IMR-90 (cell line): ENCODE results near the gene ERP29. TPM values are rescaled to one million over a fixed set of nuclear protein-coding genes. Genes with fewer than 3 reads are reported as not detected.

Experiments
- ATAC-seq: fragments of 200-7000 bp; cut with Tn5 transposase; 2 replicates; pipeline ENCODE4 v1.9.1; 2020; ENCODE audit warnings: low read depth, mild to moderate bottlenecking, moderate library complexity
- Bru-seq: library from RNA; stranded (reverse); fragments of 400-500 nt; gene quantifications from one replicate; lab custom pipeline; 2021; lab: Mats Ljungman, UMichigan
- BruChase-seq, 2 experiments: library from RNA; stranded (reverse); fragments of 400-500 nt; gene quantifications; one replicate each; lab custom pipeline; 2021; lab: Mats Ljungman, UMichigan
- BruUV-seq: library from RNA; stranded (reverse); fragments of 400-500 nt; replicated peaks from 2 replicates; lab custom pipeline; 2021; lab: Mats Ljungman, UMichigan
- CTCF ChIA-PET: fragments of 300-600 bp; formaldehyde crosslinking; extraction: SDS; loops from one replicate; lab custom pipeline; 2021; ENCODE audit warnings: antibody characterized with exemption; lab: Yijun Ruan, JAX
- POLR2A ChIA-PET: fragments of 300-600 bp; sonication (Branson Sonifier 250); formaldehyde crosslinking; loops from one replicate; lab custom pipeline; 2022; ENCODE audit warnings: antibody characterized with exemption; ENCODE audit not compliant: unreplicated experiment; lab: Charles Lee
- DNase-seq: peaks from one replicate; pipeline ENCODE4 v3.0.0; 2013
- H2AFZ ChIP-seq: replicated peaks from 2 replicates; pipeline ENCODE3; 2013; ENCODE audit warnings: low read length, mild to moderate bottlenecking; ENCODE audit not compliant: poor library complexity
- H2AK5ac ChIP-seq: 2 replicates; pipeline ENCODE4 v1.6.1; 2013; ENCODE audit warnings: low read depth, low read length, inconsistent platforms
- H2AK9ac ChIP-seq: replicated peaks from 2 replicates; pipeline ENCODE3; 2013; ENCODE audit warnings: mild to moderate bottlenecking, low read depth, low read length, moderate library complexity; ENCODE audit not compliant: poor library complexity
- H2BK120ac ChIP-seq: 2 replicates; pipeline ENCODE4 v1.6.1; 2013; ENCODE audit warnings: low read depth, low read length, inconsistent platforms
- H2BK15ac ChIP-seq: 3 replicates; pipeline ENCODE4 v1.6.1; 2013; ENCODE audit warnings: low read depth, low read length, inconsistent platforms
- H2BK20ac ChIP-seq: 2 replicates; pipeline ENCODE4 v1.6.1; 2013; ENCODE audit warnings: low read depth, mild to moderate bottlenecking, inconsistent platforms, low read length, moderate library complexity
- H2BK5ac ChIP-seq: 2 replicates; pipeline ENCODE4 v1.6.1; 2013; ENCODE audit warnings: mild to moderate bottlenecking, low read depth, low read length, inconsistent platforms; ENCODE audit not compliant: poor library complexity, severe bottlenecking
- H3K14ac ChIP-seq: replicated peaks from 2 replicates; pipeline ENCODE4 v1.6.1; 2013; ENCODE audit warnings: low read depth, low read length, inconsistent platforms
- H3K18ac ChIP-seq: 2 replicates; pipeline ENCODE4 v1.6.1; 2013; ENCODE audit warnings: low read depth, low read length, control low read depth
- H3K23ac ChIP-seq: 2 replicates; pipeline ENCODE4 v1.6.1; 2013; ENCODE audit warnings: low read depth, low read length, inconsistent platforms
- H3K27ac ChIP-seq: 2 replicates; pipeline ENCODE4 v1.5.1; 2013; ENCODE audit warnings: mild to moderate bottlenecking, control low read depth, low read length; ENCODE audit not compliant: insufficient read depth
- H3K27me3 ChIP-seq: 2 replicates; pipeline ENCODE4 v1.6.1; 2013; ENCODE audit warnings: low read length; ENCODE audit not compliant: control insufficient read depth, insufficient read depth
- H3K36me3 ChIP-seq: 2 replicates; pipeline ENCODE4 v1.6.1; 2013; ENCODE audit warnings: low read length, mixed read lengths; ENCODE audit not compliant: control insufficient read depth, insufficient read depth
- H3K4ac ChIP-seq: 2 replicates; pipeline ENCODE4 v1.6.1; 2013; ENCODE audit warnings: low read depth, low read length, inconsistent platforms
- H3K4me1 ChIP-seq: 2 replicates; pipeline ENCODE4 v1.6.1; 2013; ENCODE audit warnings: low read length, mixed read lengths; ENCODE audit not compliant: control insufficient read depth, insufficient read depth
- H3K4me2 ChIP-seq: 2 replicates; pipeline ENCODE4 v1.6.1; 2013; ENCODE audit warnings: low read depth, mild to moderate bottlenecking, control low read depth, low read length, moderate library complexity
- H3K4me3 ChIP-seq: 2 replicates; pipeline ENCODE4 v1.5.1; 2013; ENCODE audit warnings: low read depth, mild to moderate bottlenecking, control low read depth, low read length, moderate library complexity; ENCODE audit not compliant: insufficient read depth
- H3K56ac ChIP-seq: 2 replicates; pipeline ENCODE4 v1.6.1; 2013; ENCODE audit warnings: low read length, inconsistent platforms; ENCODE audit not compliant: insufficient read depth; ENCODE audit errors: extremely low read depth
- H3K79me1 ChIP-seq, 2 experiments: 2 replicates each; pipeline ENCODE4 v1.6.1; 2013; ENCODE audit warnings: low read length in 2 of 2, inconsistent platforms in 1 of 2, low read depth in 1 of 2
- H3K9ac ChIP-seq: 2 replicates; pipeline ENCODE4 v1.6.1; 2013; ENCODE audit warnings: low read depth, low read length, control low read depth
- H3K9me1 ChIP-seq: 2 replicates; pipeline ENCODE4 v1.6.1; 2013; ENCODE audit warnings: low read length, inconsistent platforms; ENCODE audit not compliant: insufficient read depth
- H3K9me3 ChIP-seq: 2 replicates; pipeline ENCODE4 v1.6.1; 2013; ENCODE audit warnings: low read length; ENCODE audit not compliant: control insufficient read depth, insufficient read depth
- H4K20me1 ChIP-seq: 2 replicates; pipeline ENCODE4 v1.6.1; 2013; ENCODE audit warnings: low read length, inconsistent platforms; ENCODE audit not compliant: insufficient read depth
- H4K5ac ChIP-seq: 2 replicates; pipeline ENCODE4 v1.6.1; 2013; ENCODE audit warnings: mild to moderate bottlenecking, low read depth, low read length, control low read depth
- H4K8ac ChIP-seq, 2 experiments: 2 replicates each; pipeline ENCODE4 v1.6.1; 2013; ENCODE audit warnings: low read depth in 2 of 2, low read length in 2 of 2, control low read depth in 1 of 2, inconsistent platforms in 1 of 2
- H4K91ac ChIP-seq: 2 replicates; pipeline ENCODE4 v1.6.1; 2013; ENCODE audit warnings: low read depth, low read length, inconsistent platforms; ENCODE audit not compliant: insufficient read depth
- BHLHE40 ChIP-seq: fragments of 150-350 bp; IDR thresholded peaks from 2 replicates; pipeline ENCODE4 v1.6.1; 2016; ENCODE audit warnings: mild to moderate bottlenecking, low read depth, low read length
- CEBPB ChIP-seq: IDR thresholded peaks from 2 replicates; pipeline ENCODE4 v1.6.1; 2012; ENCODE audit warnings: low read depth, low read length, improper control_type of control experiment
- CHD1 ChIP-seq: IDR thresholded peaks from 2 replicates; pipeline ENCODE4 v1.6.1; 2012; ENCODE audit warnings: low read depth, low read length, improper control_type of control experiment
- CTCF ChIP-seq: conservative IDR thresholded peaks from 2 replicates; pipeline ENCODE4 v1.5.1; 2012; ENCODE audit warnings: mild to moderate bottlenecking, low read depth, low read length, improper control_type of control experiment
- MAFK ChIP-seq: IDR thresholded peaks from 2 replicates; pipeline ENCODE4 v1.6.1; 2012; ENCODE audit warnings: low read depth, low read length, improper control_type of control experiment
- MXI1 ChIP-seq: IDR thresholded peaks from 2 replicates; pipeline ENCODE4 v1.6.1; 2012; ENCODE audit warnings: low read depth, mild to moderate bottlenecking, low read length, moderate library complexity, borderline replicate concordance
- NFE2L2 ChIP-seq: fragments of 150-350 bp; IDR thresholded peaks from 2 replicates; pipeline ENCODE4 v1.6.1; 2016; ENCODE audit warnings: low read depth, mild to moderate bottlenecking, low read length
- RAD21 ChIP-seq: IDR thresholded peaks from 2 replicates; pipeline ENCODE4 v1.6.1; 2012; ENCODE audit warnings: low read length, improper control_type of control experiment
- RCOR1 ChIP-seq: IDR thresholded peaks from 2 replicates; pipeline ENCODE4 v1.6.1; 2012; ENCODE audit warnings: mild to moderate bottlenecking, low read length, improper control_type of control experiment; ENCODE audit not compliant: insufficient replicate concordance
- RFX5 ChIP-seq: IDR thresholded peaks from 2 replicates; pipeline ENCODE4 v1.8.0; 2012; ENCODE audit warnings: low read depth, mild to moderate bottlenecking, low read length, moderate library complexity
- SMC3 ChIP-seq: fragments of 150-350 bp; IDR thresholded peaks from 2 replicates; pipeline ENCODE4 v1.6.1; 2016; ENCODE audit warnings: low read depth, mild to moderate bottlenecking, antibody characterized with exemption, low read length, moderate library complexity
- USF2 ChIP-seq: fragments of 150-350 bp; IDR thresholded peaks from 2 replicates; pipeline ENCODE4 v1.6.1; 2017; ENCODE audit warnings: mild to moderate bottlenecking, antibody characterized with exemption, low read length, low read depth
- WGBS, 2 experiments: methylation state at CpG; one replicate each; pipeline versions ENCODE4 v1.1.5 to v1.1.7; 2013; ENCODE audit warnings: missing lambda C conversion rate in 2 of 2; ENCODE audit not compliant: insufficient read length in 1 of 2; ENCODE audit errors: extremely low coverage in 2 of 2; 5-methylcytosine and 5-hydroxymethylcytosine counted together
- dilution Hi-C: fragments of 300-500 bp; cut with HindIII; formaldehyde crosslinking; loops from one replicate; pipeline ENCODE4 v1.14.3; 2018; ENCODE audit warnings: low sequenced_read_pairs; ENCODE audit not compliant: unreplicated experiment
- in situ Hi-C: fragments of 300-500 bp; cut with MboI; formaldehyde crosslinking; loops from 3 replicates; pipeline ENCODE4 v1.14.3; 2019; ENCODE audit warnings: low sequenced_read_pairs, inconsistent platforms, mixed read lengths
- intact Hi-C: fragments of 100-400 bp; cut with micrococcal nuclease; formaldehyde crosslinking; loops from 2 replicates; pipeline ENCODE4 v1.10.0; 2022
- long read RNA-seq: library from polyadenylated mRNA; unstranded; transcript quantifications from one replicate; pipeline ENCODE4 v2.0.0, GENCODE V29; 2021; ENCODE audit not compliant: unreplicated experiment
- polyA plus RNA-seq, 3 experiments: library from polyadenylated mRNA; depleted of rRNA; stranded (reverse); fragments of >200 nt; gene quantifications; 2 replicates each; pipeline ENCODE4 v1.2.3, GENCODE V29; 2012; ENCODE audit warnings: low replicate concordance in 1 of 3
- total RNA-seq: library from RNA; depleted of rRNA; stranded (reverse); fragments of >200 nt; gene quantifications from 2 replicates; pipeline ENCODE4 v1.2.3, GENCODE V29; 2012; rRNA removed

The ERP29 gene
- total RNA-seq = 30.3 and 36.1 TPM in 2 replicates
- polyA plus RNA-seq (2012; rRNA removed) = 82.2 and 98.8 TPM in 2 replicates
- 45.7 and 75.1 TPM in 2 replicates for polyA plus RNA-seq (2012; cell fraction: cytosol; rRNA removed)
- polyA plus RNA-seq (2012; cell fraction: nucleus; rRNA removed; ENCODE audit: low replicate concordance) = 21.4 and 48.6 TPM in 2 replicates
- percentile 80 among the genes with signal in this experiment for Bru-seq, nascent RNA
- BruChase-seq, experiment 1, labeled RNA remaining after a 6-hour chase = percentile 84 among the genes with signal in this experiment
- BruChase-seq, experiment 2, labeled RNA remaining after a 2-hour chase = percentile 73 among the genes with signal in this experiment
- long read RNA-seq, transcript ERP29-201 (3 exons, 1,735 nt) = major isoform, 78 of 96 reads
- long read RNA-seq, partial matches to known transcripts = 14 of 96 reads
- long read RNA-seq, other reads (novel, unspliced or antisense) = 2 of 96 reads

- peak within 1 kb of the TSS; percentile 79 for H3K4me3 ChIP-seq
- peaks cover 24 to 59% of the 10 kb centered on the region in 2 experiments for H3K79me1 ChIP-seq
- peak within 1 kb of the TSS; percentile 91 for H2AK5ac ChIP-seq
- peak within 1 kb of the TSS; percentile 98 for H2AFZ ChIP-seq
- peaks cover 10% of the 10 kb centered on the region for H3K9me1 ChIP-seq
- H2BK5ac ChIP-seq = peak within 1 kb of the TSS; percentile 83
- peak within 1 kb of the TSS; percentile 72 to 97 for H4K8ac ChIP-seq
- dilution Hi-C loops = no loop called here
- peak within 1 kb of the TSS; percentile 64 for H3K18ac ChIP-seq
- in situ Hi-C loops = no loop called here
- H2BK20ac ChIP-seq = no peak within 1 kb of the TSS
- peaks cover 1% of the 10 kb centered on the region; the same call in 1 of the 2 replicates for H3K4me1 ChIP-seq
- peak within 1 kb of the TSS; percentile 80 for H3K27ac ChIP-seq
- ChIA-PET CTCF (interaction anchor here (0.5 to 1.0 kb wide), 2 partner anchors 32 to 68 kb away, joined by 3 read pairs; no protein-coding TSS in a partner anchor), POLR2A (interaction anchor here (0.7 to 1.0 kb wide), 2 partner anchors 11 to 35 kb away, joined by 3 read pairs; no protein-coding TSS in a partner anchor)
- peak within 1 kb of the TSS; percentile 89 for H4K5ac ChIP-seq
- peak within 1 kb of the TSS; percentile 98 for H3K4ac ChIP-seq
- H4K91ac ChIP-seq = peak within 1 kb of the TSS; percentile 91
- 0% methylated on average over 48 of the region's 67 CpGs; no CpG with 5 or more reads in 1 of the 2 experiments for WGBS, 2 experiments
- intact Hi-C loops = loop anchor here (1.0 kb wide), 1 partner anchor 68 kb away; no protein-coding TSS in a partner anchor
- H3K9me3 ChIP-seq = no peaks in the 10 kb centered on the region
- peak within 1 kb of the TSS; percentile 21; the same call in 2 of the 3 replicates for H2BK15ac ChIP-seq
- H3K56ac ChIP-seq = peak within 1 kb of the TSS; percentile 89
- peak within 1 kb of the TSS; percentile 92 for H3K23ac ChIP-seq
- peak; percentile 98 for DNase-seq
- no peaks in the 10 kb centered on the region for H3K27me3 ChIP-seq
- peak; percentile 89 for ATAC-seq
- no peaks in the 10 kb centered on the region; the same call in 1 of the 2 replicates for H3K36me3 ChIP-seq
- peak within 1 kb of the TSS; percentile 86 for H3K9ac ChIP-seq
- peaks cover 13% of the 10 kb centered on the region; the same call in 1 of the 2 replicates for H4K20me1 ChIP-seq
- peak within 1 kb of the TSS; percentile 57 for H2BK120ac ChIP-seq
- peak within 1 kb of the TSS; percentile 97 for H3K14ac ChIP-seq
- peak within 1 kb of the TSS; percentile 97 for H2AK9ac ChIP-seq
- TSS peak; percentile 74 for BruUV-seq
- peak within 1 kb of the TSS; percentile 83 for H3K4me2 ChIP-seq
- TF ChIP-seq SMC3 (peak; percentile 36), RFX5 (no peak), MAFK (no peak), MXI1 (peak; percentile 57; the same call in 1 of the 2 replicates), RCOR1 (no peak), BHLHE40 (peak; percentile 99), CTCF (peak; percentile 60), CHD1 (no peak), RAD21 (peak; percentile 51), CEBPB (no peak), NFE2L2 (no peak), USF2 (peak; percentile 99)
Observed at GRCh38 chr12:112012775-112013600, at the start of gene ERP29, which contains the start of gene TMEM116. ERP29 (plus strand) TSS chr12:112013426; CDS start chr12:112013466, 40 bp downstream. TMEM116 (minus strand) TSS chr12:112013165; CDS start chr12:112005270, 7,895 bp downstream.
